Spleen (tissue), 7 donors: ENCODE results near the gene TTLL5.

Experiments
- CTCF ChIP-seq, 11 experiments: fragments of 200-600 bp in 7 of 11; fragments of 450-650 bp in 4 of 11; sonication (generic) in 4 of 11; IDR thresholded peaks in 8 of 11; conservative IDR thresholded peaks in 3 of 11; 1 replicate in 7 of 11; 2 replicates in 4 of 11; pipeline versions ENCODE4 v1.4.0 to v1.8.0; 2016 to 2021; ENCODE audit warnings: antibody characterized with exemption in 11 of 11, inconsistent platforms in 4 of 11, mild to moderate bottlenecking in 1 of 11
- POLR2A ChIP-seq, 3 donors: fragments of 450-650 bp; IDR thresholded peaks; one replicate each; pipeline ENCODE4 v1.5.1; 2017; ENCODE audit warnings: antibody characterized with exemption in 3 of 3, mild to moderate bottlenecking in 1 of 3
- POLR2AphosphoS5 ChIP-seq, 3 donors: sonication (generic); formaldehyde crosslinking; IDR thresholded peaks; one replicate each; pipeline ENCODE4 v1.5.1; 2017; ENCODE audit warnings: antibody characterized with exemption in 3 of 3
- donor health status: DM: no; HTN: no; CAD: no; lungs with moderate emphysema.
- donor health status: DM: no; HTN: no; CAD: no.
- donor health status: DM: no; HTN: no; CAD: no.

- TF ChIP-seq POLR2AphosphoS5 (IDR thresholded peaks at IDR 0.05) (no peak), CTCF (IDR thresholded peaks at IDR 0.05 in 8 of 11, conservative IDR thresholded peaks at IDR 0.05 in 3 of 11) (no peak), POLR2A (IDR thresholded peaks at IDR 0.05) (no peak)
These were observed 307.4 kb downstream of the TTLL5 start for GRCh38 chr14:75968456-75968855.
